Endothelial cell of umbilical vein (primary cell): Measurements from ENCODE around the gene PRKCB. TPM values are rescaled to one million over a fixed set of nuclear protein-coding genes. Genes with fewer than 3 reads are reported as not detected.

Experiments
- BruUV-seq: library from RNA; stranded (reverse); fragments of 400-500 nt; replicated peaks from 2 replicates; lab custom pipeline; 2021; lab: Mats Ljungman, UMichigan
- CTCF ChIA-PET: fragments of 300-600, 350-600 bp; sonication (Branson Sonifier 250); formaldehyde crosslinking; loops from one replicate; lab custom pipeline; 2021; ENCODE audit warnings: antibody characterized with exemption, inconsistent platforms; lab: Charles Lee
- POLR2A ChIA-PET: fragments of 300-600, 350-600 bp; sonication (Branson Sonifier 250); formaldehyde crosslinking; loops from one replicate; lab custom pipeline; 2021; ENCODE audit warnings: antibody characterized with exemption, inconsistent platforms; lab: Charles Lee
- DNase-seq: peaks from one replicate; pipeline ENCODE4 v3.0.0-alpha.2; 2011; ENCODE audit warnings: low read depth, low spot score
- FAIRE-seq: peaks from 2 replicates; lab custom pipeline; 2011; peaks lifted over from hg19 to GRCh38; lab: Jason Lieb, UNC
- H2AFZ ChIP-seq: 2 replicates; pipeline ENCODE4 v1.6.0; 2012; ENCODE audit warnings: low read depth, low read length, control low read depth, inconsistent platforms
- H3K27ac ChIP-seq: 2 replicates; pipeline ENCODE4 v1.5.1; 2011; ENCODE audit warnings: low read depth, mild to moderate bottlenecking, control low read depth, low read length, moderate library complexity; ENCODE audit not compliant: insufficient read depth
- H3K27me3 ChIP-seq, 2 experiments: 2 replicates each; pipeline versions ENCODE4 v1.6.0 to v1.6.1; 2011; ENCODE audit warnings: low read length in 2 of 2, mixed read lengths in 1 of 2; ENCODE audit not compliant: control insufficient read depth in 2 of 2, insufficient read depth in 2 of 2
- H3K36me3 ChIP-seq, 2 experiments: 2 replicates in 1 of 2; 3 replicates in 1 of 2; pipeline ENCODE4 v1.5.1; 2011; ENCODE audit warnings: low read length in 2 of 2, mild to moderate bottlenecking in 1 of 2, moderate library complexity in 1 of 2; ENCODE audit not compliant: control insufficient read depth in 2 of 2, insufficient read depth in 2 of 2; ENCODE audit errors: extremely low read depth in 1 of 2
- H3K4me1 ChIP-seq: 3 replicates; pipeline ENCODE4 v1.5.1; 2011; ENCODE audit warnings: mild to moderate bottlenecking, low read length; ENCODE audit not compliant: control insufficient read depth, insufficient read depth; ENCODE audit errors: extremely low read depth
- H3K4me2 ChIP-seq: 2 replicates; pipeline ENCODE4 v1.6.1; 2011; ENCODE audit warnings: low read length, control low read depth, mixed read lengths; ENCODE audit not compliant: insufficient read depth
- H3K4me3 ChIP-seq, 3 experiments: fragments of 200-600 bp in 1 of 3; sonication (generic), shearing (Covaris generic) in 1 of 3; replicated peaks in 1 of 3; 2 replicates each; pipeline ENCODE4 v1.5.1; 2011 to 2016; ENCODE audit warnings: control low read depth in 3 of 3, low read length in 3 of 3, mild to moderate bottlenecking in 2 of 3, inconsistent platforms in 1 of 3, low read depth in 1 of 3, moderate library complexity in 1 of 3; ENCODE audit not compliant: insufficient read depth in 1 of 3
- H3K79me2 ChIP-seq: 2 replicates; pipeline ENCODE4 v1.6.0; 2012; ENCODE audit warnings: low read length, inconsistent platforms; ENCODE audit not compliant: control insufficient read depth, insufficient read depth
- H3K9ac ChIP-seq: replicated peaks from 2 replicates; pipeline ENCODE3; 2011; ENCODE audit warnings: low read length, control low read depth; ENCODE audit not compliant: insufficient read depth; ENCODE audit errors: extremely low read depth
- H3K9me1 ChIP-seq: replicated peaks from 3 replicates; pipeline ENCODE4 v1.6.0; 2011; ENCODE audit warnings: mild to moderate bottlenecking, low read length; ENCODE audit not compliant: control insufficient read depth, insufficient read depth; ENCODE audit errors: extremely low read depth
- H3K9me3 ChIP-seq: replicated peaks from 2 replicates; pipeline ENCODE4 v1.5.1; 2012; ENCODE audit warnings: low read length, inconsistent platforms; ENCODE audit not compliant: control insufficient read depth, insufficient read depth
- H4K20me1 ChIP-seq: replicated peaks from 2 replicates; pipeline ENCODE3; 2011; ENCODE audit warnings: mild to moderate bottlenecking, low read length; ENCODE audit not compliant: control insufficient read depth, insufficient read depth; ENCODE audit errors: extremely low read depth
- EZH2 ChIP-seq: IDR thresholded peaks from 2 replicates; pipeline ENCODE4 v1.6.1; 2012; ENCODE audit warnings: borderline replicate concordance, low read depth, mild to moderate bottlenecking, moderate library complexity, low read length, inconsistent platforms; ENCODE audit not compliant: severe bottlenecking
- FOS ChIP-seq: IDR thresholded peaks from 2 replicates; pipeline ENCODE4 v1.6.1; 2011; ENCODE audit warnings: mild to moderate bottlenecking, low read length, moderate library complexity, borderline replicate concordance; ENCODE audit not compliant: insufficient read depth
- GATA2 ChIP-seq: IDR thresholded peaks from 2 replicates; pipeline ENCODE4 v1.7.0; 2011; ENCODE audit warnings: low read depth, mild to moderate bottlenecking, moderate library complexity, mixed read lengths, low read length; ENCODE audit not compliant: insufficient read length, insufficient read depth
- JUN ChIP-seq: IDR thresholded peaks from 2 replicates; pipeline ENCODE4 v1.6.1; 2011; ENCODE audit warnings: borderline replicate concordance, low read depth; ENCODE audit not compliant: insufficient read length, insufficient read depth
- MAX ChIP-seq: IDR thresholded peaks from 2 replicates; pipeline ENCODE4 v1.6.1; 2011; ENCODE audit not compliant: insufficient read depth, insufficient read length
- MYC ChIP-seq: IDR thresholded peaks from one replicate; pipeline ENCODE4 v1.6.1; 2011; ENCODE audit warnings: mild to moderate bottlenecking, low read depth, low read length
- POLR2A ChIP-seq: IDR thresholded peaks from 2 replicates; pipeline ENCODE4 v1.6.1; 2012; ENCODE audit warnings: low read depth, mild to moderate bottlenecking, control low read depth, low read length
- POLR2AphosphoS5 ChIP-seq: IDR thresholded peaks from 2 replicates; pipeline ENCODE4 v1.6.1; 2012; ENCODE audit warnings: low read depth, mild to moderate bottlenecking, control low read depth, low read length, moderate library complexity; ENCODE audit not compliant: insufficient read depth
- dilution Hi-C: fragments of 300-500 bp; cut with MboI; formaldehyde crosslinking; loops from one replicate; pipeline ENCODE4 v1.15.0; 2019; ENCODE audit warnings: low sequenced_read_pairs; ENCODE audit not compliant: extremely low pct_ligation_motif_present
- intact Hi-C: fragments of 100-400 bp; cut with micrococcal nuclease; formaldehyde crosslinking; loops from one replicate; pipeline ENCODE4 v1.10.0; 2022
- polyA plus RNA-seq, 4 experiments: library from polyadenylated mRNA; depleted of rRNA in 3 of 4; stranded (reverse) in 3 of 4; unstranded in 1 of 4; fragments of >200 nt; gene quantifications; 2 replicates each; pipeline versions ENCODE4 v1.2.1 to v1.2.3, GENCODE V29; 2011 to 2012; ENCODE audit warnings: missing spikeins in 1 of 4
- total RNA-seq: library from RNA; stranded (reverse); gene quantifications from 2 replicates; pipeline ENCODE4 v1.2.3, GENCODE V29; 2021
- TF ChIP-seq, protein P1 (sequence below), 2 donors: IDR thresholded peaks; 1 replicate in 1 of 2; 2 replicates in 1 of 2; pipeline ENCODE4 v1.5.1; 2011; ENCODE audit warnings: low read length in 2 of 2, mild to moderate bottlenecking in 2 of 2, moderate library complexity in 2 of 2, control low read depth in 1 of 2, inconsistent platforms in 1 of 2, low read depth in 1 of 2; ENCODE audit not compliant: insufficient read depth in 1 of 2; ENCODE audit errors: extremely low read depth in 1 of 2

The PRKCB gene
- total and polyA plus RNA-seq, 2 donors (not counting 3 experiments of a cell fraction or from before 2014, with no cell fraction given): 0.01 TPM; not detected in 1

DNA sequence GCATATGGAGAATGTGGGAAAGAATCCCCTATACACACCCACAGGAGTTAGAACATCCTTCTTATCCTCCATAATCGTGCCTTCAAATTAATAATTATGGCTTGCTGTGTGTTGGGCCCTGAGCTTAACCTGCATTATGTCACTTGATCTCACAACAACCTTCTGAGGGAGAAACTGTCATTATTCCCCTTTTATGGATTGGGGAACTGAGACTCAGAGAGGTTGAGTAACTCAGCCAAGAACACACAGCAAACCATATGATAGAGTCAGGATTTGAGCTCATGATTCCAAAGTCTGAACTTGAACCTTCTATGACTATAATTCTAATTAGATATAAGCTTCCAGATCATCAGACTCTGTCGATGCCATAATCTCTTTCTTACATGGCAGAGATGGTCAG lies 306.1 kb downstream of the PRKCB start:
- Histone ChIP-seq H4K20me1 (no peaks in the 10 kb centered on the region), H3K27ac (no peak overlapping the region), H3K9ac (no peak overlapping the region), H3K27me3 (peaks cover 0 to 2% of the 10 kb centered on the region in 2 experiments), H3K79me2 (no peaks in the 10 kb centered on the region), H2AFZ (no peak overlapping the region), H3K9me1 (no peaks in the 10 kb centered on the region), H3K4me3 (no peak overlapping the region), H3K4me1 (peaks cover 3% of the 10 kb centered on the region), H3K9me3 (no peaks in the 10 kb centered on the region), H3K36me3 (no peaks in the 10 kb centered on the region), H3K4me2 (no peak overlapping the region)
- ChIA-PET POLR2A (no interaction called here), CTCF (interaction anchor here (0.6 to 1.3 kb wide), 2 partner anchors 18 to 71 kb away, joined by 3 to 7 read pairs; no protein-coding TSS in a partner anchor)
- TF ChIP-seq POLR2AphosphoS5: no peak
- no peak for TF ChIP-seq POLR2A
- TF ChIP-seq FOS: no peak
- TF ChIP-seq EZH2: no peak
- no peak for TF ChIP-seq MAX
- no peak for TF ChIP-seq MYC
- no peak for TF ChIP-seq GATA2
- no peak for TF ChIP-seq JUN
- TF ChIP-seq, protein P1, sequence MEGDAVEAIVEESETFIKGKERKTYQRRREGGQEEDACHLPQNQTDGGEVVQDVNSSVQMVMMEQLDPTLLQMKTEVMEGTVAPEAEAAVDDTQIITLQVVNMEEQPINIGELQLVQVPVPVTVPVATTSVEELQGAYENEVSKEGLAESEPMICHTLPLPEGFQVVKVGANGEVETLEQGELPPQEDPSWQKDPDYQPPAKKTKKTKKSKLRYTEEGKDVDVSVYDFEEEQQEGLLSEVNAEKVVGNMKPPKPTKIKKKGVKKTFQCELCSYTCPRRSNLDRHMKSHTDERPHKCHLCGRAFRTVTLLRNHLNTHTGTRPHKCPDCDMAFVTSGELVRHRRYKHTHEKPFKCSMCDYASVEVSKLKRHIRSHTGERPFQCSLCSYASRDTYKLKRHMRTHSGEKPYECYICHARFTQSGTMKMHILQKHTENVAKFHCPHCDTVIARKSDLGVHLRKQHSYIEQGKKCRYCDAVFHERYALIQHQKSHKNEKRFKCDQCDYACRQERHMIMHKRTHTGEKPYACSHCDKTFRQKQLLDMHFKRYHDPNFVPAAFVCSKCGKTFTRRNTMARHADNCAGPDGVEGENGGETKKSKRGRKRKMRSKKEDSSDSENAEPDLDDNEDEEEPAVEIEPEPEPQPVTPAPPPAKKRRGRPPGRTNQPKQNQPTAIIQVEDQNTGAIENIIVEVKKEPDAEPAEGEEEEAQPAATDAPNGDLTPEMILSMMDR (IDR thresholded peaks at IDR 0.05; ENCODE audit: extremely low read depth in 1 of 2, insufficient read depth in 1 of 2, low read depth in 1 of 2, low read length in 2 of 2): no peak
- no peak for FAIRE-seq
- BruUV-seq: no TSS peak
- intact Hi-C loops: no loop called here
- dilution Hi-C loops: no loop called here
- DNase-seq: no peak
